Esophagus squamous epithelium (tissue), 4 donors: ENCODE results near the gene RALGPS2.

Experiments used
- CTCF ChIP-seq, 6 experiments: fragments of 450-650 bp in 4 of 6; fragments of 200-600 bp in 2 of 6; sonication (generic) in 2 of 6; IDR thresholded peaks; one replicate each; pipeline ENCODE4 v1.5.1; 2016 to 2019; ENCODE audit warnings: antibody characterized with exemption in 6 of 6, mild to moderate bottlenecking in 4 of 6, moderate library complexity in 4 of 6
- POLR2A ChIP-seq, 4 donors: fragments of 450-650 bp; IDR thresholded peaks; one replicate each; pipeline ENCODE4 v1.6.1; 2017; ENCODE audit warnings: antibody characterized with exemption in 4 of 4, mild to moderate bottlenecking in 4 of 4, moderate library complexity in 3 of 4

GRCh38 chr1:178935610-178936009 is 210.6 kb downstream of the RALGPS2 start:
- TF ChIP-seq CTCF (IDR thresholded peaks at IDR 0.05) (no peak), POLR2A (IDR thresholded peaks at IDR 0.05) (no peak)
